ENCODE results near the gene NTSR1. TPM values are rescaled to one million over a fixed set of nuclear protein-coding genes. Genes with fewer than 3 reads are reported as not detected.

Gene NTSR1
- total and polyA plus RNA-seq, 2 donors (not counting 1 experiment from before 2014, with no cell fraction given): not detected

Other genes with a start within 250 kb of the NTSR1 start
- not detected in 2 replicates for gene GATA5, start 232.8 kb upstream of the NTSR1 start, total RNA-seq
- not detected in 2 replicates for gene GATA5, start 232.8 kb upstream of the NTSR1 start, polyA plus RNA-seq
- 79.2 and 79.5 TPM in 2 replicates for gene SLCO4A1, start 66.3 kb upstream of the NTSR1 start, total RNA-seq
- gene SLCO4A1, start 66.3 kb upstream of the NTSR1 start, polyA plus RNA-seq: 2.1 and 4.6 TPM in 2 replicates
- 17.5 and 18.2 TPM in 2 replicates for gene MRGBP, start 87.6 kb downstream of the NTSR1 start, total RNA-seq
- gene MRGBP, start 87.6 kb downstream of the NTSR1 start, polyA plus RNA-seq: 8.1 and 10.6 TPM in 2 replicates
- 99.3 and 102 TPM in 2 replicates for gene OGFR, start 96.0 kb downstream of the NTSR1 start, total RNA-seq
- gene OGFR, start 96.0 kb downstream of the NTSR1 start, polyA plus RNA-seq: 71.7 and 73.3 TPM in 2 replicates
- 96.3 and 98.6 TPM in 2 replicates for gene COL9A3, start 108.2 kb downstream of the NTSR1 start, total RNA-seq
- gene COL9A3, start 108.2 kb downstream of the NTSR1 start, polyA plus RNA-seq: 10.7 and 30.8 TPM in 2 replicates
- gene TCFL5, start 153.0 kb downstream of the NTSR1 start, total RNA-seq: 15.7 and 16.2 TPM in 2 replicates
- gene TCFL5, start 153.0 kb downstream of the NTSR1 start, polyA plus RNA-seq: 2.0 and 2.6 TPM in 2 replicates
- 124 and 128 TPM in 2 replicates for gene DIDO1, start 217.7 kb downstream of the NTSR1 start, total RNA-seq
- gene DIDO1, start 217.7 kb downstream of the NTSR1 start, polyA plus RNA-seq: 48.5 and 57.6 TPM in 2 replicates
- 44.1 and 47.4 TPM in 2 replicates for gene GID8, start 229.3 kb downstream of the NTSR1 start, total RNA-seq
- gene GID8, start 229.3 kb downstream of the NTSR1 start, polyA plus RNA-seq: 12.4 and 18.4 TPM in 2 replicates
- 33.0 and 44.6 TPM in 2 replicates for gene SLC17A9, start 243.9 kb downstream of the NTSR1 start, total RNA-seq
- gene SLC17A9, start 243.9 kb downstream of the NTSR1 start, polyA plus RNA-seq: 141 and 195 TPM in 2 replicates

Data from B cell (primary cell).